ENCODE data around the gene TRIM15.

Gene TRIM15

GRCh38 chr6:30185846-30186484 is 22.6 kb downstream of the TRIM15 start:
- no peak overlapping the region for H3K4me3 ChIP-seq (ENCODE audit: low read depth, low read length)
- DNase-seq (ENCODE audit: low read depth) = no peak
- no peak for TF ChIP-seq CTCF (IDR thresholded peaks at IDR 0.05; ENCODE audit: insufficient read depth, low read depth, low read length, missing control alignments)

GRCh38 chr6:30188541-30188940 is 25.2 kb downstream of the TRIM15 start:
- no peak for TF ChIP-seq CTCF (IDR thresholded peaks at IDR 0.05; ENCODE audit: insufficient read depth, low read depth, low read length, missing control alignments)
- no peak for DNase-seq (ENCODE audit: low read depth)
- H3K4me3 ChIP-seq (ENCODE audit: low read depth, low read length) = no peak overlapping the region

- TF ChIP-seq CTCF (IDR thresholded peaks at IDR 0.05; ENCODE audit: insufficient read depth, low read depth, low read length, missing control alignments) = no peak
- DNase-seq (ENCODE audit: low read depth) = no peak
- no peak overlapping the region for H3K4me3 ChIP-seq (ENCODE audit: low read depth, low read length)
Observed at GRCh38 chr6:30192076-30192475, 28.7 kb downstream of the TRIM15 start.

GRCh38 chr6:30194797-30195690 is 31.7 kb downstream of the TRIM15 start:
- no peak for TF ChIP-seq CTCF (IDR thresholded peaks at IDR 0.05; ENCODE audit: insufficient read depth, low read depth, low read length, missing control alignments)
- DNase-seq (ENCODE audit: low read depth) = no peak
- no peak overlapping the region for H3K4me3 ChIP-seq (ENCODE audit: low read depth, low read length)

GRCh38 chr6:30195951-30196350 is 32.6 kb downstream of the TRIM15 start:
- H3K4me3 ChIP-seq (ENCODE audit: low read depth, low read length) = no peak overlapping the region
- no peak for TF ChIP-seq CTCF (IDR thresholded peaks at IDR 0.05; ENCODE audit: insufficient read depth, low read depth, low read length, missing control alignments)

GRCh38 chr6:30196376-30196775 is 33.0 kb downstream of the TRIM15 start:
- DNase-seq (ENCODE audit: low read depth) = no peak
- no peak overlapping the region for H3K4me3 ChIP-seq (ENCODE audit: low read depth, low read length)
- TF ChIP-seq CTCF (IDR thresholded peaks at IDR 0.05; ENCODE audit: insufficient read depth, low read depth, low read length, missing control alignments) = no peak

More at GRCh38 chr6:30195951-30196350, 32.6 kb downstream of the TRIM15 start:
- no peak for DNase-seq (ENCODE audit: low read depth)
